ENCODE results near the gene DIDO1.

The DIDO1 gene

DNA sequence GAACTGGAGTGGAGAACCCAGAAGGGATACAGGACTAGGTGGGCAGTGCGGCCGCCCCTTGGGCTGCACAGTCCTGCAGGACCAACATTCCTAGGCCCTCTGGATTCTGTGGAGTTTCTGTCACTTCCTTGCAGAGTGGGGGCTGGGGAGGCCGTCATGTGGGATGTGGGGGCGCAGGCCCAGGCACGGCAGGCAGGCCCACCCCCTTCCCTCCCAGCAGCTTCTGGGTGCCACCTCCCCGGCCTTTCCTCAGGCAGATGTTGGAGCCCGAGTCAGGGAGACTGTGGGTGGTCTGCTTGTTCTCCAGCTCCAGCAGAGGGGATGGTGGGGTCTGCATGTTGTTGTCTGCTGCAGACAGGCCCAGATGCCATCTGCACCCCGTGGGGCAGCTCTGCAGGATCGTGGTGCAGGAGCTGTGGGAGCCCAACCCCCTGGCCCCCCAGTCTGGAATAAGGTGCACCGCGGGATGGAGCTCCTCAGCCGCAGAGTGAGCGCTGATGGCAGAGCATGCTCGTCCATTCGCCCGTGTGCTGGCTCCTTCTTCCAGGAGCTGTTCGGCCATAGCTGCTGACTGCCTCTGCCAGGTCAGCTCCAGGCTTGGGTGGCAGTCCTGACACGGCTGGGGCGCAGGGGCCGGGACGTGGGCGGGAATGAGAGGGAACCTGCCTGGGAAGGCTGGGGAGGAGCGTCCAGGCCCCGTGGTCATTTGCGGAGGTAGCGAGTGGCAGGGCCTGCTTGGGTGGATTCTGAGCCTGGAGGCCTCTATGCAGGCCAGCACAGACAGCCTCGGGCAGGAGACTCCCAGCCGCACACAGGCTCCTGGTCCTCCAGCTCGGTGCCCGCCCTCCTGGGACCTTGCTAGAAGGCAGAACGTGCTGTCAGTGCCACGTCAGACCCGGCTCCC, 44.3 kb upstream of the DIDO1 start:
- TF ChIP-seq CTCF (IDR thresholded peaks at IDR 0.05; ENCODE audit: low read depth, low read length): no peak
- DNase-seq (ENCODE audit: low read depth, low spot score): no peak
- no peak overlapping the region for H3K4me3 ChIP-seq (ENCODE audit: low read depth, low read length)
- in situ Hi-C loops (cut with HindIII; ENCODE audit: low sequenced_read_pairs): no loop called here

DNA sequence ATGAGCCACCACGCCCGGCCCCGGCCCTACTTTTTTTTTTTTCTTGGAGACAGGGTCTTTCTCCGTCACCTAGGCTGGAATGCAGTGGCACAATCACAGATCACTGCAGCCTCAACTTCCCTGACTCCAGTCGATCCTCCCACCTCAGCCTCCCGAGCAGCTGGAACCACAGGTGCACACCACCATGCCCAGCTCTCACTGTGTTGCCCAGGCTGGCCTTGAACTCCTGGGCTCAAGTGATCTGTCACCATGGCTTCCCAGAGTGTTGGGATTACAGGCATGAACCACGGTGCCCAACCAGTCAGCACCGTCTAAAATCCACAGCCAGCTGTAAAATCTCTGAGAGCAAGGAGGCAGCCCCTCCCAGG, 43.6 kb upstream of the DIDO1 start:
- DNase-seq (ENCODE audit: low read depth, low spot score): no peak
- in situ Hi-C loops (cut with HindIII; ENCODE audit: low sequenced_read_pairs): no loop called here
- TF ChIP-seq CTCF (IDR thresholded peaks at IDR 0.05; ENCODE audit: low read depth, low read length): no peak
- no peak overlapping the region for H3K4me3 ChIP-seq (ENCODE audit: low read depth, low read length)

DNA sequence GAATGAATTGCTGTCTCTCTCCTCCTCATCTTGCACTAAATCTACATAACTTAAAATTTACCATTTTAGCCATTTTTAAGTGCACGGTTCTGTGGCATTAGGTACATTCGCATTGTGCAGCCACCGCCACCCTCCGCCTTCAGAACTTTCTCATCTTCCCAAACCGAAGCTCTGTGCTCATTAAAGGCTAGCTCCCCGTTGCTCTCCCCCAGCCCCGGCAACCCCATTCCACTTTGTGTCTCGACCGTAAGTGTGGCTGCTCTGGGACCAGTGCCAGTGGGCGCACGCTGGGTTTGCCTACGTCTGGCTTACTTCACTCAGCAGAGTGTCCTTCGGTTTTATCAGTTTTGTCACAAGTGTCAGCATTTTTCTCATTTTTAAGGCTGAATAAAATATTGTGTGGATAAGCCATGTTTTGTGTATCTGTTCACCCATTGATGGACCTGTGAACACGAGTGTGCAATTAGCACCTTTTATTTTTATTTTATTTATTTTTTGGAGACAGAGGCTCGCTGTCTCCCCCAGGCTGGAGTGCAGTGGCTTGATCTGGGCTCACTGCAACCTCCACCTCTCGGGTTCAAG, 43.0 kb upstream of the DIDO1 start:
- TF ChIP-seq CTCF (IDR thresholded peaks at IDR 0.05; ENCODE audit: low read depth, low read length): no peak
- no peak overlapping the region for H3K4me3 ChIP-seq (ENCODE audit: low read depth, low read length)
- no peak for DNase-seq (ENCODE audit: low read depth, low spot score)
- in situ Hi-C loops (cut with HindIII; ENCODE audit: low sequenced_read_pairs): no loop called here

DNA sequence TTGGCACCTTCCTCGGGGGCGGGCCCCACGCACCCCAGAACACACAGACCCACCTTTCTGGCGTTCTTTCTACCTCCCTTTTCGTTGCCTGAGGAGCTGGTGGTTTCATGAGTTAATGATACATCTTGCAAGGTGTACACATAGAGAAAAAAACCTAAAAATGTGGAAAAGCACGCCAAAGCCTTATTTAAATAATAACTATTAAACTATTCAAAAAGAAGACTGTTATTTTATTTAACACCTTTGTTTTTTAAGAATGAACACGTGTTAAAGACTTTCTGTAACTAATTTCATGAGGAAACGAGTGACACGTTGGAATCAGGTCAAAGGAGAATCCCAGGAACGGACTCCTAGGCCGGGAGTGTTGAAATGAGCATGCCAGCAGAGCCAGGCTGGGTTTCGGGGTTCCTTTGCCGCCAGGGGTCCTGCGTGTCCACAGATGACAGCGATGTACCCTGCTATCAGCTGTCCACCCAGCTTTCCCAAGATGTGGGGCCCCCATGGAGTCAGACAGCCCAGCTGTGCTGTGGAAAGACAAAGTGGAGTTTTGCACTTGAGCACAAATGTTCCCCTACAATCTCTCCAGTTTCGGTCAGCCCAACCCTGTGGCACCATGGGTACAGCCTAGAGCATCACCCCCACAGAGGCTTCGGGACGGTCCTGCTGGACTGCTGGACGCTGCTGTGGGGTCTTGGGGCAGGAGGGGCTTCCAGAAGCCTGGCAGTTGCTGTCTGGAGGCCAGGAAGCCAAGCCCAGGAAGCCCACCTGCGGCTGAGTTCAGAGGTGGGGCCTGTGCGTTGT, 42.3 kb upstream of the DIDO1 start:
- no peak overlapping the region for H3K4me3 ChIP-seq (ENCODE audit: low read depth, low read length)
- no peak for DNase-seq (ENCODE audit: low read depth, low spot score)
- TF ChIP-seq CTCF (IDR thresholded peaks at IDR 0.05; ENCODE audit: low read depth, low read length): no peak
- in situ Hi-C loops (cut with HindIII; ENCODE audit: low sequenced_read_pairs): no loop called here

DNA sequence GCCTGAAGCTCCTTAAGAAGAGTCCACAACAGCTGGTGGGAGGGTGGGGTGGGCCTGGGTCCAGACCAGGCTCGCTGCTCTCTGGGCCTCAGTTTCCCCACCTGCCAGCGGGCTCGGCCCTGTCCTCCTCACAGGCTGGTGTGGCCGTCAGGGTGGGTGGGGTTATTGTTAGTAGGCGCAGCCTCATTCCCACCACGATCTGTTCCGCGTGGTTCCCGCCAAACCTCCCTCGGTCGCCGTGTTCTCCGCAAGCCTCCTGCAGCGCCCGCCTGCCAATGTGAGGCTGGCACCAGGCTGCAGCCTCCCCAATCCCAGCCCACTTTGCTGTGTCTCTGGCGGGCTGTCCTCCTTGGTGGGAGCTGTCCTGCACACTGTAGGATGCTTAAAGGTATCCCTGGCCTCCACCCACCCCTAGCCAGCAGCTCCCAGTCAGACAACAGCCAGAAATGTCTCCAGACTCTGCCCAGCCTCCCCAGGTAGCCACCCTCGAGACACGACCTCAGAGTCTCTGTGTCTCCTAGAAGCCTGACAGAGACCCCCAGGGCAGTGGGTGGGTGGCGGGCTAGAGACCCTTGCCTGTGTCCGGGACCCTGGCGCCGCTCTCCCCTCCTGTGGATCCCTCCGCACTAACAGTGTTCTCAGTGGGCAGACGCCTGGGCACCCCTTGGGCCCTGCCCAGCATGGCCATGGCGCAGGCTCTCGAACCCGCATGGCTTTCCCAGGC, 41.5 kb upstream of the DIDO1 start:
- in situ Hi-C loops (cut with HindIII; ENCODE audit: low sequenced_read_pairs): no loop called here
- H3K4me3 ChIP-seq (ENCODE audit: low read depth, low read length): no peak overlapping the region
- TF ChIP-seq CTCF (IDR thresholded peaks at IDR 0.05; ENCODE audit: low read depth, low read length): no peak
- no peak for DNase-seq (ENCODE audit: low read depth, low spot score)

DNA sequence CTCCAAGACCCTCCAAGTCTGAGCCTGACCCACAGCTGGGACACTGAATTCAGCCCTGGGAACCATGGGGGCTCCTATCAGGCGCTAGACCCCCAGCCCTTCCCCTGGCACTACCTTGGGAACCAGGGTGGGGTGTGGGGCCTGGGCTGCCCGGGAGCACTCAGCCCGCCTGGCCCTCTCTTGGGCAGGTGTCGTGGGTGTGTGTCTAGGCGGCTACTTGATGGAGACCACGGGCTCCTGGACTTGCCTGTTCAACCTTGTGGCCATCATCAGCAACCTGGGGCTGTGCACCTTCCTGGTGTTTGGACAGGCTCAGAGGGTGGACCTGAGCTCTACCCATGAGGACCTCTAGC, 40.8 kb upstream of the DIDO1 start:
- no peak for TF ChIP-seq CTCF (IDR thresholded peaks at IDR 0.05; ENCODE audit: low read depth, low read length)
- H3K4me3 ChIP-seq (ENCODE audit: low read depth, low read length): no peak overlapping the region
- in situ Hi-C loops (cut with HindIII; ENCODE audit: low sequenced_read_pairs): no loop called here
- no peak for DNase-seq (ENCODE audit: low read depth, low spot score)

All from astrocyte of the spinal cord (primary cell).